NCI-H1105 (cell line): Measurements from ENCODE around the gene KCNQ1.

ENCODE experiments used
- DNase-seq: peaks from one replicate; lab custom pipeline; 2025; lab: John Stamatoyannopoulos, UW

The KCNQ1 gene

GRCh38 chr11:2647167-2647566 lies 202.4 kb downstream of the KCNQ1 start:
- DNase-seq = no peak

GRCh38 chr11:2647953-2648352 lies 203.1 kb downstream of the KCNQ1 start:
- DNase-seq = no peak

- DNase-seq = no peak
These were observed 204.6 kb downstream of the KCNQ1 start for GRCh38 chr11:2649400-2649799.

GRCh38 chr11:2649848-2650247 lies 205.0 kb downstream of the KCNQ1 start:
- DNase-seq = no peak

GRCh38 chr11:2650343-2650867 lies 205.6 kb downstream of the KCNQ1 start:
- no peak for DNase-seq

- no peak for DNase-seq
These were observed 206.3 kb downstream of the KCNQ1 start for GRCh38 chr11:2651054-2651617.

- DNase-seq = no peak
These were observed 207.0 kb downstream of the KCNQ1 start for GRCh38 chr11:2651826-2652271.

GRCh38 chr11:2652333-2653197 lies 207.8 kb downstream of the KCNQ1 start:
- DNase-seq = no peak

- DNase-seq = no peak
These were observed 208.4 kb downstream of the KCNQ1 start for GRCh38 chr11:2653198-2653551.

GRCh38 chr11:2653930-2654739 lies 209.3 kb downstream of the KCNQ1 start:
- DNase-seq = peak; percentile 51

GRCh38 chr11:2655016-2655719 lies 210.4 kb downstream of the KCNQ1 start:
- DNase-seq = no peak

GRCh38 chr11:2655834-2656622 lies 211.2 kb downstream of the KCNQ1 start:
- DNase-seq = peak; percentile 7

GRCh38 chr11:2656859-2657258 lies 212.1 kb downstream of the KCNQ1 start:
- DNase-seq = no peak

GRCh38 chr11:2657697-2658284 lies 213.0 kb downstream of the KCNQ1 start:
- DNase-seq = no peak

GRCh38 chr11:2660357-2660939 lies 215.6 kb downstream of the KCNQ1 start:
- DNase-seq = no peak

- no peak for DNase-seq
These were observed 216.6 kb downstream of the KCNQ1 start for GRCh38 chr11:2661173-2662023.

GRCh38 chr11:2662024-2662312 lies 217.2 kb downstream of the KCNQ1 start:
- DNase-seq = no peak

- no peak for DNase-seq
These were observed 217.9 kb downstream of the KCNQ1 start for GRCh38 chr11:2662430-2663299.

GRCh38 chr11:2663506-2663905 lies 218.7 kb downstream of the KCNQ1 start:
- DNase-seq = no peak
